Breast epithelium (tissue), 3 donors: ENCODE results near the gene GANC.
"Not testable (repeated sequence)": the region's sequence is repeated elsewhere in the genome, so short reads cannot be mapped to it uniquely, and the experiment has no call there.

Source experiments
- CTCF ChIP-seq, 3 donors: fragments of 450-650 bp; IDR thresholded peaks; one replicate each; pipeline ENCODE4 v1.5.1; 2016 to 2017; ENCODE audit warnings: antibody characterized with exemption in 3 of 3, mild to moderate bottlenecking in 3 of 3, moderate library complexity in 3 of 3
- POLR2A ChIP-seq: fragments of 450-650 bp; IDR thresholded peaks from one replicate; pipeline ENCODE4 v1.6.1; 2016; ENCODE audit warnings: antibody characterized with exemption, mild to moderate bottlenecking, moderate library complexity

GRCh38 chr15:42301004-42301403 lies 28.0 kb downstream of the GANC start:
- TF ChIP-seq CTCF (IDR thresholded peaks at IDR 0.05); POLR2A: not testable (repeated sequence)
